Sigmoid colon (tissue), 4 donors: ENCODE results near the gene ATP1A2.

Source experiments
- CTCF ChIP-seq, 4 experiments: fragments of 450-650 bp in 3 of 4; fragments of 200-600 bp in 1 of 4; IDR thresholded peaks; one replicate each; pipeline ENCODE4 v1.5.1; 2016 to 2019; ENCODE audit warnings: antibody characterized with exemption in 4 of 4, mild to moderate bottlenecking in 3 of 4, moderate library complexity in 2 of 4
- EP300 ChIP-seq, 4 donors: sonication (generic); formaldehyde crosslinking; IDR thresholded peaks; one replicate each; pipeline ENCODE4 v1.6.1; 2017; ENCODE audit warnings: antibody characterized with exemption in 4 of 4
- POLR2A ChIP-seq, 2 donors: fragments of 450-650 bp; IDR thresholded peaks; one replicate each; pipeline ENCODE4 v1.6.1; 2016; ENCODE audit warnings: antibody characterized with exemption in 2 of 2, mild to moderate bottlenecking in 2 of 2, moderate library complexity in 2 of 2
- POLR2AphosphoS5 ChIP-seq, 4 donors: sonication (generic); formaldehyde crosslinking; IDR thresholded peaks; one replicate each; pipeline ENCODE4 v1.6.1; 2017; ENCODE audit warnings: antibody characterized with exemption in 4 of 4

GRCh38 chr1:160129558-160129957, 14.0 kb downstream of the ATP1A2 start:
- TF ChIP-seq CTCF (IDR thresholded peaks at IDR 0.05) (no peak), EP300 (IDR thresholded peaks at IDR 0.05) (no peak), POLR2A (IDR thresholded peaks at IDR 0.05) (no peak), POLR2AphosphoS5 (IDR thresholded peaks at IDR 0.05) (no peak)
